GM11168 (cell line): ENCODE results near the gene AHNAK.
"Not testable (repeated sequence)": the region's sequence is repeated elsewhere in the genome, so short reads cannot be mapped to it uniquely, and the experiment has no call there.

ENCODE experiments used
- in situ Hi-C: fragments of 300-500 bp; cut with MboI; formaldehyde crosslinking; loops from one replicate; pipeline ENCODE4 v1.12.0; 2022; ENCODE audit warnings: low sequenced_read_pairs; ENCODE audit not compliant: unreplicated experiment

The AHNAK gene

GRCh38 chr11:62573006-62573591 lies 26.5 kb upstream of the AHNAK start:
- in situ Hi-C loops = no loop called here

DNA sequence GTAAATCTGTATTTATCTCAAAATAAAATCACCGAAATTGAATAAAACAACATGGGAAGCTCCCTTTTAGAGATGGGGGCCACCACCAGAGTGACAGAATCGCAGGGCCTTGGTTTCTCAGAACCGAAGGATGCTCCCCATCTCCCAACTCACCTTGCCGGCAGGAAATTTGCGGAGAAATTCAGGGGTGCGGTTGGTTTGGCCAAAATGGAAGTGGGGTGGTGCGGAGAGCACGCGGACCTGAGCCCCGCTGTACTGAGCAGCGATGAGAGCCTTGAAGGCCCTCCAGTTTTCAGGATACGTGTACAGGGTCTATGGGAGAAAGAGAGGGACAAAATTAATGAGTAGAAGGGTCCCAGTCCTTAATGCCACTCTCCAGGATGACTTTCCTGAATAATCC lies 25.8 kb upstream of the AHNAK start:
- in situ Hi-C loops = no loop called here

DNA sequence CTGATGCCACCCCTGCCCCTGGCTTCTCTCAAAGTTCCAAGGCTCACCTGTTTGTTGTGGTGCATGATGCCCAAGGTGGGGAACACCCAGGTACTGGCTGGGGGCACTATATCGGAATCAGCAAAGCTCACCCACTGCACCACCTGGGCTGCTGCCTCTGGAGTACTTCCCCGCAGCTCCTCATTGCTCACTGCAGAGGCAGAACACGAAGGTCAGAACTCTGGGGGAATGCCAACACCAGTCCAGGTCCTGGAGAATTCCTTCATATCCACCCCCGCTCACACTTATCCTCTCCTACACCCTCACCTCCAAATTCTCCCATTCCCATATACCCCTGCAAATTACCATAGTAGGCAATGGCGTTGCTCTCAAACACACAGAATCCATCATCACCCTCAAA lies 24.9 kb upstream of the AHNAK start:
- in situ Hi-C loops = not testable (repeated sequence)

- in situ Hi-C loops = not testable (repeated sequence)
Measured at GRCh38 chr11:62570903-62571302, 24.3 kb upstream of the AHNAK start.

DNA sequence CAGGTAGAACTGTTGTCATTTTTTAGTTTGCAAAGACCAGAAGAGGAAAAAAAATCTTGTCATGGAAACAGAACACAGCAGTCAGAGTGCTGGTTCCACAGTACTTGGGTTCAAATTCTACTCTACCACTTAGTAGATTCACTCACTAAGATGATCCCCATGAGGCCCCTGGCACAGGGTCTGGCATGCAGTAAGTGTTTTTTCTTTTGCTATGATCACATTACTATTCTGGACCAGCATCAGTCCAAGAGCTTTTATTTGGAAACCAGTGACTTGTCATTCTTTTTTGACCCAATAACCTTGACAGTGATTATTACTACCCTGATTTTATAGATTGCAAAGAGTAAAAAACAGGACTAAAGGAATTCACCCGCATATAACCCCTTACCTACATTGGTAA lies 23.0 kb upstream of the AHNAK start:
- in situ Hi-C loops = no loop called here

DNA sequence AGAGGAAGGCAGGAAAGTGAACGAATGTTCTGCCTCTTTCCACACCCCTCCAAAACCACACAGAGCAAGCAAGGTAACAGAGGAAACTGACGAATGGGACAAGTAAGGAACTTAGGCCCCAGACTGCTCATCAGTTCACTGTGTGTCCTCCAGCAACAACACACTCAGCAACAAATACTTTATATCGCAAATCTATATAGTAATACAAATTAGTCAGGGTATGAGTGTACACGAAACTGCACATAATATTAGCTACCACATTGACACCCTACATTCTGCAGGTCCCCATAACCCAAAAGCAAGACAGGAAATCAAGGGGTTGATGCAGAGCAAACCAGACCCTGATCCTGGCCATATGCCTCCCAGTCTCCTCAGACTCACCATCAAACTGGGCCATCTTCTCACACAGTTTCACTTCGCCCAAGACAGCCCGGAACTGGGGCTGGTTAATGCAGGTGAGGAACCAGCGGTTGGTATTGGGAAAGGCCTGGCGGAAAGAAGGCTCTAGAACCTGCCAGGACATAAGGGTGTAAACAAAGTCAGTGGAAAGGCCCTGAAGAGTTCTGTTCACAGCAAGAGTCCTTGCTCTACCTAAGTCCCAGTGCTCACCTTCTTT lies 20.5 kb upstream of the AHNAK start:
- in situ Hi-C loops = no loop called here

DNA sequence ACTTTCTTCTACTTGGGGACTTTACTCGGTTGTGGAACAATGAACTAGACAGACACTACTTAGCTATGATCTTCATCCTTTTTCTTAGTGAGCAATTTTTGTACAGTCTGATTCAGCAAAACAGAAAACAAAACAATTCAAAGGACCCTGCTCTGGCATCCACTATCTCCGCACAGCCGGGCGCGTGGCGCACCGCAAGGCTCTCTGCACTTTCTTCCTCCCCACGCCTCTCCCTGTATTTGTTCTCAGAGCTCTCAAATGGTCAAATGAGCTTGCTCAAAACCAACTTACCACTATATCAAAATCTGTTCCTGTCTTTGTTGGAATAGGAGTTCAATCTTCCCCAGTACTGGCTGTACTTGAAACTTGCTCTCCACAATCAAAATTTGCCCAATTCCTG lies 19.6 kb upstream of the AHNAK start:
- in situ Hi-C loops = no loop called here

GRCh38 chr11:62565100-62565802 lies 18.6 kb upstream of the AHNAK start:
- in situ Hi-C loops = no loop called here

DNA sequence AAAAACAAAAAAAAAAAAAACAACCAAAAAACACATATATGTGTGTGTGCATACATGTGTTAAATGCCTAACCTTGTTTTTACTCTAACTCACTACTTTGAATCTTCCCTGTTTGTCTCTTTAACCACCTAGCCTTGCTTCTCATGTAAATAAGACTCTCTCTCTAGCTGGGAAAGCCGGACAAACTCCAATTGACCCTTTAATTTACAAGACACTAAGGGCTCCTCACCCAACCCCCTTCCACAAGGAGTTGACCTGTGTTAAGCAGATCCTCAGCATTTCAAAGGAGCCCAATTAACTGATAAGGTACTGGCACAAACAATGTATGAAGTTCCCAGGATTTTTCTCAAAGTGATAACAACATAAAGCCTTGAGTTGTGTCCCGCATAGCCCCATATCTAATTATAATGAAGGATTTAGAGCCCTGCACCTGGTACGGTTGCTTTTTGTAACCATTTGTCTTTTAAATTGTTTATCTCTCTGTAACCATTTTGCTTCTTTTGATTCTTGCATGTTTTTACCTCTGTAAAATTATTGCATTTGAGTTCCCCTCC lies 15.1 kb upstream of the AHNAK start:
- in situ Hi-C loops = not testable (repeated sequence)

- in situ Hi-C loops = no loop called here
Measured at GRCh38 chr11:62560566-62561103, 14.0 kb upstream of the AHNAK start.

DNA sequence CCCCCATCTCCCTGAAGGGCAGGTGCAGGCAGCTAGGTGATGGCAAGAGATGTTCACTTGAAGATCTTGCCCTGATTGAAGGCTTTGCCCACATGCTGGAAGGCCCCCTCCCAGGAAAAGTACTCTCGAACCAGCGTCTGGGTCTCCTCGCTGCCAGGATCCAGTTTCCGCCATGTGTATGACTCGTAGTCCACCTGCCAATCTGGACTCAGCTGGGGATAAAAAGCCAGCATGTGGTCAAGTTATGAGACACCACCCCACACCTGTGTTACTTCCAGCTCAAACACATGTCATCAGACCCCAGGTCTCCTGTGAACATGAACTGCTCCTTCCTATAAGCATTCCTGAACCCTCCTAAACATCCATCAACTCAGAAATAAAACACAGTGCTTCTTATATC lies 13.0 kb upstream of the AHNAK start:
- in situ Hi-C loops = not testable (repeated sequence)

- in situ Hi-C loops = no loop called here
Measured at GRCh38 chr11:62559204-62559603, 12.6 kb upstream of the AHNAK start.

- in situ Hi-C loops = no loop called here
Measured at GRCh38 chr11:62558669-62559068, 12.1 kb upstream of the AHNAK start.

GRCh38 chr11:62556875-62557631 lies 10.4 kb upstream of the AHNAK start:
- in situ Hi-C loops = no loop called here

- in situ Hi-C loops = no loop called here
Measured at GRCh38 chr11:62556108-62556874, 9.7 kb upstream of the AHNAK start.

GRCh38 chr11:62555464-62556107 lies 9.0 kb upstream of the AHNAK start:
- in situ Hi-C loops = no loop called here

GRCh38 chr11:62554387-62555167 lies 8.0 kb upstream of the AHNAK start:
- in situ Hi-C loops = no loop called here

DNA sequence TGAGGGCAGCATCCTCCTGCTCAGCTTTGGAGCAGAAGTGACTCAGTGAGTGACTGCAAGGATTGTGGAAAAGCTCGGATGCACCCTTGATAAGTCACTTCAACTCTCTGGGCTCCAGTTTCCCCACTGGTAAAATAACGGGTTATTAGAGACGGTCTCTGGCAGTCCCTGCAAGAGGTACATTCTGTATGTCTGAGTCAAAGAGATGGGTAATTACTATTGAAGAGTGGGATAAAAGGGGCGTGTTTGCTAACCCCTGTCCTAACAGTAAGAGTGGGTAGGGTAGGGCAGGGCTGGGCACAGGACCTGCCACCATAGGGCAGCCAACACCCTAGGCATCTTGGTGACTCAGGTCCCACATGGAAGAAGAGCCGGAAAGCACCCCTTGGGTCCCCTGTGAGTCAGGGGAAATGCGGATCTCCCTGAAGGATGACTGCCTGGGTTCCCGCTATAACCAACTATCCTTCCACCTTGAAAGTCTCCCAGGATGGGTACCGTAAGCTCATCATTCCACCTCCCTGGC lies 7.3 kb upstream of the AHNAK start:
- in situ Hi-C loops = no loop called here
